Esophagus squamous epithelium (tissue), 5 donors: Measurements from ENCODE around the gene VMP1. TPM values are rescaled to one million over a fixed set of nuclear protein-coding genes. Genes with fewer than 3 reads are reported as not detected.

ENCODE experiments used
- DNase-seq: peaks from one replicate; lab custom pipeline; 2025; lab: John Stamatoyannopoulos, UW
- H3K27ac ChIP-seq, 4 donors: fragments of 200-600 bp; sonication (generic); one replicate each; pipeline ENCODE4 v1.5.1; 2016 to 2019; ENCODE audit warnings: mild to moderate bottlenecking in 1 of 4
- H3K27me3 ChIP-seq, 4 donors: fragments of 200-600 bp; sonication (generic); 1 replicate in 3 of 4; 2 replicates in 1 of 4; pipeline versions ENCODE4 v1.5.1 to v1.6.0; 2017 to 2021; ENCODE audit warnings: antibody characterized with exemption in 1 of 4
- H3K36me3 ChIP-seq, 3 donors: fragments of 200-600 bp; sonication (generic); one replicate each; pipeline ENCODE4 v1.5.1; 2016 to 2019
- H3K4me1 ChIP-seq, 3 donors: fragments of 200-600 bp; sonication (generic); one replicate each; pipeline ENCODE4 v1.5.1; 2017 to 2019
- H3K4me3 ChIP-seq, 4 donors: fragments of 200-600 bp; sonication (generic); 1 replicate in 3 of 4; 2 replicates in 1 of 4; pipeline ENCODE4 v1.5.1; 2016 to 2019; ENCODE audit warnings: mild to moderate bottlenecking in 2 of 4, moderate library complexity in 1 of 4
- H3K9me3 ChIP-seq, 3 donors: fragments of 200-600 bp; sonication (generic); one replicate each; pipeline ENCODE4 v1.5.1; 2016 to 2019
- POLR2A ChIP-seq, 4 donors: fragments of 450-650 bp; IDR thresholded peaks; one replicate each; pipeline ENCODE4 v1.6.1; 2017; ENCODE audit warnings: antibody characterized with exemption in 4 of 4, mild to moderate bottlenecking in 4 of 4, moderate library complexity in 3 of 4
- WGBS, 2 donors: methylation state at CpG; one replicate each; pipeline ENCODE4 v1.1.5; 2018; 5-methylcytosine and 5-hydroxymethylcytosine counted together
- intact Hi-C: fragments of 100-400 bp; cut with DNase I; formaldehyde crosslinking; loops from one replicate; pipeline ENCODE4 v1.15.0; 2022
- total RNA-seq, 4 donors: library from RNA; depleted of rRNA; stranded (reverse); fragments of >200 nt; gene quantifications; one replicate each; pipeline ENCODE4 v1.1.0, GENCODE V29; 2016
- TF ChIP-seq, protein P1 (sequence below), 6 experiments: fragments of 450-650 bp in 4 of 6; fragments of 200-600 bp in 2 of 6; sonication (generic) in 2 of 6; IDR thresholded peaks; one replicate each; pipeline ENCODE4 v1.5.1; 2016 to 2019; ENCODE audit warnings: antibody characterized with exemption in 6 of 6, mild to moderate bottlenecking in 4 of 6, moderate library complexity in 4 of 6
- donor health status: DM: yes; HTN: yes; CAD: no.

The VMP1 gene
- total RNA-seq, 4 donors from 2014 or later = 132 to 363 (median 141) TPM

DNA sequence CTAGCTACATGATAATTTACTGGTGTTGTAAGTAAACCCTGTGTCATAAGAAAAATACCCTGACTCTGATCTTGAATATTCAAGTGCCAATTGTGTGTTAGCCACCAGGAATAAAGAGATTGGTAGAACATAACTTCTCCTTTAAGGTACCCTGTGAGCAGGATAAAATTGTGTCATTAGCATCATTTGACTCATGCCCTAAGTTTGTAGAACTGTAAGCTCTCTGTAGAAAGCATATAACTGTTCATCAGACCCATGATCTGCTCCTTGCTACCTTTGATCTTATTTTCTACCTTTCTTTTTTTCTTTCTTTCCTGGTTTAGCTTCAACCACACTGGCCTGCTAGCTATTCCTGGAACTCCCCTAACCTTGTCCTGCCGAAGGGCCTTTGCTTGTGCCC lies 36.1 kb upstream of the VMP1 start:
- no peaks in the 10 kb centered on the region for H3K9me3 ChIP-seq
- no peaks in the 10 kb centered on the region for H3K27me3 ChIP-seq
- H3K4me3 ChIP-seq = no peak overlapping the region
- intact Hi-C loops = no loop called here
- TF ChIP-seq POLR2A (IDR thresholded peaks at IDR 0.05) = no peak
- TF ChIP-seq, protein P1, sequence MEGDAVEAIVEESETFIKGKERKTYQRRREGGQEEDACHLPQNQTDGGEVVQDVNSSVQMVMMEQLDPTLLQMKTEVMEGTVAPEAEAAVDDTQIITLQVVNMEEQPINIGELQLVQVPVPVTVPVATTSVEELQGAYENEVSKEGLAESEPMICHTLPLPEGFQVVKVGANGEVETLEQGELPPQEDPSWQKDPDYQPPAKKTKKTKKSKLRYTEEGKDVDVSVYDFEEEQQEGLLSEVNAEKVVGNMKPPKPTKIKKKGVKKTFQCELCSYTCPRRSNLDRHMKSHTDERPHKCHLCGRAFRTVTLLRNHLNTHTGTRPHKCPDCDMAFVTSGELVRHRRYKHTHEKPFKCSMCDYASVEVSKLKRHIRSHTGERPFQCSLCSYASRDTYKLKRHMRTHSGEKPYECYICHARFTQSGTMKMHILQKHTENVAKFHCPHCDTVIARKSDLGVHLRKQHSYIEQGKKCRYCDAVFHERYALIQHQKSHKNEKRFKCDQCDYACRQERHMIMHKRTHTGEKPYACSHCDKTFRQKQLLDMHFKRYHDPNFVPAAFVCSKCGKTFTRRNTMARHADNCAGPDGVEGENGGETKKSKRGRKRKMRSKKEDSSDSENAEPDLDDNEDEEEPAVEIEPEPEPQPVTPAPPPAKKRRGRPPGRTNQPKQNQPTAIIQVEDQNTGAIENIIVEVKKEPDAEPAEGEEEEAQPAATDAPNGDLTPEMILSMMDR (IDR thresholded peaks at IDR 0.05) = no peak
- H3K27ac ChIP-seq = no peak overlapping the region
- DNase-seq = no peak
- H3K36me3 ChIP-seq = peaks cover 11 to 99% (median 11%) of the 10 kb centered on the region in 3 donors
- 91 to 94% methylated on average over 1 of the region's 1 CpG for WGBS, 2 donors
- H3K4me1 ChIP-seq = peaks cover 0 to 30% (median 3%) of the 10 kb centered on the region in 3 donors

GRCh38 chr17:59675231-59675630 lies 32.2 kb upstream of the VMP1 start:
- peaks cover 8 to 99% (median 21%) of the 10 kb centered on the region in 3 donors for H3K36me3 ChIP-seq

GRCh38 chr17:59676716-59677115 lies 30.7 kb upstream of the VMP1 start:
- WGBS, 2 donors = 82 to 89% methylated on average over 7 of the region's 7 CpGs
- intact Hi-C loops = no loop called here
- H3K4me3 ChIP-seq = no peak overlapping the region
- no peak overlapping the region for H3K27ac ChIP-seq
- H3K36me3 ChIP-seq = peaks cover 9 to 100% (median 26%) of the 10 kb centered on the region in 3 donors
- peaks cover 0 to 7% (median 0%) of the 10 kb centered on the region in 3 donors for H3K4me1 ChIP-seq
- TF ChIP-seq, protein P1 (IDR thresholded peaks at IDR 0.05) = no peak
- no peak for TF ChIP-seq POLR2A (IDR thresholded peaks at IDR 0.05)
- no peak for DNase-seq
- no peaks in the 10 kb centered on the region for H3K9me3 ChIP-seq
- H3K27me3 ChIP-seq = no peaks in the 10 kb centered on the region

More at GRCh38 chr17:59675231-59675630, 32.2 kb upstream of the VMP1 start:
- intact Hi-C loops = no loop called here
- DNase-seq = no peak
- H3K9me3 ChIP-seq = no peaks in the 10 kb centered on the region
- WGBS, 2 donors = 44 to 64% methylated on average over 1 of the region's 1 CpG
- no peaks in the 10 kb centered on the region for H3K27me3 ChIP-seq
- H3K27ac ChIP-seq = no peak overlapping the region
- peaks cover 0 to 13% (median under 1%) of the 10 kb centered on the region in 3 donors for H3K4me1 ChIP-seq
- H3K4me3 ChIP-seq = no peak overlapping the region
- TF ChIP-seq, protein P1 (IDR thresholded peaks at IDR 0.05) = no peak
- no peak for TF ChIP-seq POLR2A (IDR thresholded peaks at IDR 0.05)

GRCh38 chr17:59678918-59679317 lies 28.5 kb upstream of the VMP1 start:
- intact Hi-C loops = no loop called here
- H3K36me3 ChIP-seq = peaks cover 17 to 100% (median 37%) of the 10 kb centered on the region in 3 donors
- H3K4me1 ChIP-seq = peaks cover 0 to 7% (median 0%) of the 10 kb centered on the region in 3 donors
- H3K27me3 ChIP-seq = no peaks in the 10 kb centered on the region
- 42 to 45% methylated on average over 2 of the region's 2 CpGs for WGBS, 2 donors
- no peak overlapping the region for H3K27ac ChIP-seq
- TF ChIP-seq, protein P1 (IDR thresholded peaks at IDR 0.05) = no peak
- no peak for TF ChIP-seq POLR2A (IDR thresholded peaks at IDR 0.05)
- H3K4me3 ChIP-seq = no peak overlapping the region
- DNase-seq = no peak
- H3K9me3 ChIP-seq = no peaks in the 10 kb centered on the region

GRCh38 chr17:59680314-59680713 lies 27.1 kb upstream of the VMP1 start:
- no peak for TF ChIP-seq POLR2A (IDR thresholded peaks at IDR 0.05)
- TF ChIP-seq, protein P1 (IDR thresholded peaks at IDR 0.05) = no peak
- no peaks in the 10 kb centered on the region for H3K9me3 ChIP-seq
- no peak overlapping the region for H3K27ac ChIP-seq
- peaks cover 0 to 7% (median 0%) of the 10 kb centered on the region in 3 donors for H3K4me1 ChIP-seq
- H3K27me3 ChIP-seq = no peaks in the 10 kb centered on the region
- peaks cover 14 to 100% (median 36%) of the 10 kb centered on the region in 3 donors for H3K36me3 ChIP-seq
- WGBS, 2 donors = 82 to 83% methylated on average over 4 of the region's 4 CpGs
- no peak overlapping the region for H3K4me3 ChIP-seq
- intact Hi-C loops = no loop called here
- no peak for DNase-seq
